ENCODE results near the gene BEND2.
"Not testable (repeated sequence)": the region's sequence is repeated elsewhere in the genome, so short reads cannot be mapped to it uniquely, and the experiment has no call there.

BEND2 gene

DNA sequence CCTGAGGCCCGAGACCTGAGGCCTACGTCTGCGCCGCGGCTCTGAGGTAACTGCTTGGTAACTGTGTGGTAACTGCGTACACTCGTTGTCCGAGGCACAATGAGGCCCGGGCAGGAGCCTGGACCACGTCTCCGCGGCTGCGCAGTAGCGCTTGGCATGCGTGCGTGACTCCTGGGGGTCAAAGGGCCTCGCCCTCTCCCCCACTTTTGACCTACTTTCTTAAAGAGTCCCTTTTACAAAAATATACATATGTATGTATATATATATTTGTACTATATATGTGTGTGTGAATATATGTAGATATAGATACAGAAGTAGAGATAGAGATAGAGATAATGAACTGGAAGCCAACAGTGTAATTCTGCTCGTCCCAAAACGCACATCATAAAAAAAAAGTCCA, at the start of gene BEND2:
BEND2 (minus strand) TSS at position 101 of the 400 bp plus-strand sequence. CDS start 136 bp downstream, outside the sequence.
- DNase-seq (ENCODE audit: low read depth in 2 of 3, low spot score in 1 of 3), result no peak

DNA sequence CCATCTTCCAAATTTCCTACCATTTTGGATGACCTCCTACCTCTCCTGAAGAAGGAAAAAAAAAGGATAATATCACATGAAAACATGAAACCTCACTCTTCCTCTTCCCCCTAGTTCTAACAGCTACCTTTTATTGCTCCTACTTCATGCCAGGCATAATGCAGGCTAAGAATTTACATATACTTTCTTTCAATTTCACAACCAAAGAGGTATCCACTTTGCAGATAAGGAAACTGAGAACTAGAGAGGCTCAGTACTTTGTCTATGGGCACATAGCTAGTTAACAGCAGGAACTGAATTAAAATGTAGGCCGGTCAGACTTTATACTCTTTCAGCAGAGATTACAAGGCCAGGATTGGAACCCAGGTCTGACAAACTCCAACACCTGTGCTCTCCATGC, 34.4 kb upstream of the BEND2 start:
- no peak for DNase-seq (ENCODE audit: low read depth in 2 of 3, low spot score in 1 of 3)

DNA sequence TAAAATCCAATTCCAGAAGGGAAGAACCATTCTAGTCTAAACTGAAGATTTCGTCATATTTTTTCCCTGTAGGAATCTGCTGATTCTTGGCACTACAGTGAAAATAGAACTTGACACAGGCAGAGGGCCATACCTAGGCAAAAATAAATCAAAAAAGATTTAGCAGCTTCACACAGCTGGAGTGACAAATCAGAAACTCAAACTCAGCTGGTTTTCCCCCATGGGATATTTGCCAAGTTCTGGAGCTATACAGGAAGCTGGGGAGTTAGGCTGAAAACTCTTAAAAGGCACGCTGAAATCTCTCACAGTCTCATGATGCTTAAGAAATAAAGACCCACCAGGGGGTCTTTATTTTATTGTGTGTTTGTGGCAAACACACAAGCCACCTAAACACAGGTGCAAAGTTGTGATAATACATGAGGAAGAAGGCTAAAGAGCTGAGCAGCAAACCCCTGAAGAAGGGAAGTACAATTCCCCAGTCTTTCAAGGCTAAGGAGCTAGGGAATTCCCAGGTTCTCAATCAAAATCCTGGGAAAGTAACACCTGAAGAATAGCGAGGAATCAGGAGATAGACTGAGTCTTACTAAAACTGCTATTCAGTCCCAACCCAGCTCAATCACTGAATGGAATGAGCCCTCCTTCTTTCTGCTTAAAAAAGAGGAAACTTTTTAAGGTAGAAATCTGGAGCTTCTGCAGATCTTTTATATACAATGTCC, 32.1 kb upstream of the BEND2 start:
- no peak for DNase-seq (ENCODE audit: low read depth in 2 of 3, low spot score in 1 of 3)

GRCh38 chrX:18229646-18230045, 9.0 kb upstream of the BEND2 start:
- not testable (repeated sequence) for DNase-seq (ENCODE audit: low read depth in 2 of 3, low spot score in 1 of 3)

GRCh38 chrX:18228069-18228468, 7.4 kb upstream of the BEND2 start:
- DNase-seq (ENCODE audit: low read depth in 2 of 3, low spot score in 1 of 3), result no peak

DNA sequence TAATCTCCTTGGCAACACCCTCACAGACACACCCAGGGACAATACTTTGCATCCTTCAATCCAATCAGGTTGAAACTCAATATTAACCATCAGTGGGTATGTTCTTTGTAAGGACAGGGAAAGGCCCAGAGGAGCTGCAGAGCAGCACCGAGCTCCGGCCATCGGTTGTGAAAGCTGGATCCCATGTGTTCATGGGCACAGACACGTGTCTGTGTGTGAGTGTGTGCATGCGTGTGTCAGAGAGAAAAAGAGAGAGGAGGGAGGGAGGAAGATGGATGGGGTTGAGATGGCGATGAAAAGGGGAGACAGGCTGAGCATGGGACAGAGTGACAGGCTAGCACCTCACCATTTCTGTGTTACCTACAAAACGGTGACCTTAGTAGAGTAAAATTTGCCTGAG, 6.8 kb upstream of the BEND2 start:
- no peak for DNase-seq (ENCODE audit: low read depth in 2 of 3, low spot score in 1 of 3)

- no peak for DNase-seq (ENCODE audit: low read depth in 2 of 3, low spot score in 1 of 3)
Measured at GRCh38 chrX:18210470-18210869, 10.2 kb downstream of the BEND2 start.

DNA sequence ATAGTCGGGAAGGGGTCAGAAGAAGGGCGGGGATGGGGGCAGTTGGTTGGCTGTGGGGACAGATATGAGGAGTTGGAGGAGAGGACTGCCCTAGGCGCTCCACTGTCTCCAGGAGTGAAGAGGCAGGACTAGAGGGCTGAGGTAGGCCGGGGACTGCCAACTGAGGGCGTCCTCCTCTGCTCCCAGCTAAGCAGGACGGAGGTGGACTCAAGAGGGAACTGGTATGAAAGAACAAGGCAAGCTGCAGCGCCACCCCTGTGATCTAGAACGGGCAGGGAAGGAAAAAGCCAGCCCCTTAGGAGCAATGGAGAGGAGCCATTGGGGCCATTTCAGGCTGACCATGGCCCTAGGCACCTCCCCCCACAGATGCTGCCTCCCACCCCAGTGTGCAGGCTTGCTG, 14.0 kb downstream of the BEND2 start:
- DNase-seq (ENCODE audit: low read depth in 2 of 3, low spot score in 1 of 3), result no peak

GRCh38 chrX:18203631-18204030, 17.1 kb downstream of the BEND2 start:
- DNase-seq (ENCODE audit: low read depth in 2 of 3, low spot score in 1 of 3), result no peak

GRCh38 chrX:18194688-18195087, 26.0 kb downstream of the BEND2 start:
- no peak for DNase-seq (ENCODE audit: low read depth in 2 of 3, low spot score in 1 of 3)

DNA sequence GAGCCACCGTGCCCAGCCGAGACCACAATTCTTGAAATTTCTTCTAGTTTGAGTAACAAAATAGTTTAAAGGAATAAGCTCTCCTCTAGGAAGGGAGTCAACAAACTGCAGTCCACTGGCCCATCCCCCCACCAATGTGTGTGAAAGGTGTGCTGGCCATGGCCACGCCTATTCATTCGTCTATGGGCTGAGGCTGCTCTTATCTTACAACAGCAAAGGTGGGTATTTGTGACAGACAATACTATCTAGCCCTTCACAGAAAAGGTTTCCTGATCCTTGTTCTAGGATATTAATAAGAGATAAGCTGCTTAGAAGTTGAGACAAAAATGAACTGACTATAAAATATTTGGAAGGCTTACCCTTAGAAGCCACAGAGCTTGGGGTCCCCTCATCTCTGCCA, 41.2 kb downstream of the BEND2 start:
- DNase-seq (ENCODE audit: low read depth in 2 of 3, low spot score in 1 of 3), result no peak

DNA sequence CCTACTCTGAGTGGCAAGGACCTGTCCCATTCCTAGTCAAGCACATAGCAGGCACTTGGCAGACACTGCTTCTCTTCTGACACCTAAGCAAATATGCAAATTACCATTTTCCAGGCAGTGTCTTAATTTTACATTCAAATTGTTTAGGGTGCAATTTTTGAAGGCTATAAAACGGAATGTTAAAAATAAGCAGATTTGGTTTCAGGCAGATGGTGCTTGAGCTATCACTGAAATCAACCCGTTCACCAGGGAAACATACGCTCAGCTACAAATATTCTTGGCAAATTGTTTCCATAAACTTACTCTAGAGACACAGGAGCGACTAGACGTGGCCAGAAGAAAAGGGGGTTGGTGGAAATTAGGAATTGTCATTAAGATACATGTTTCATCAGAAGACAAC, 45.7 kb downstream of the BEND2 start:
- DNase-seq (ENCODE audit: low read depth in 2 of 3, low spot score in 1 of 3), result no peak

DNA sequence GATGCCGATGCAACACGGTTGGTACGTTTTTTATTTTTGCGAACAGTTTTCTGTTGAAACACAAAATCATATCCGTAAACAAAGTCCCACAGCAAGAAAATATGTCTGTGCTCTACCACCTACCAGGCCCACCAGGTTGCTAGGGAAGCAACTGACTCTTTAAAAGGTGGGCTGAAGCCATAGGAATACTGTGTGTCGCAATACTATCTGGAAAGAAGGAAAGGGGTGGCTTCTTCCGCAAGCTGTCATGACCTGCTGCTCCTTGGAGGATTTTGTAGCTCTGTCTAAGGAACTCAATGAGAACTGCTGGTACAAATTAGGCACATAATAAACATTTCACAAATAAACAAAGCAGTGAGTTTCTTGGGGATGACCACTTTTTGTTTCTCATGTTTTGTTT, 46.5 kb downstream of the BEND2 start:
- no peak for DNase-seq (ENCODE audit: low read depth in 2 of 3, low spot score in 1 of 3)

DNA sequence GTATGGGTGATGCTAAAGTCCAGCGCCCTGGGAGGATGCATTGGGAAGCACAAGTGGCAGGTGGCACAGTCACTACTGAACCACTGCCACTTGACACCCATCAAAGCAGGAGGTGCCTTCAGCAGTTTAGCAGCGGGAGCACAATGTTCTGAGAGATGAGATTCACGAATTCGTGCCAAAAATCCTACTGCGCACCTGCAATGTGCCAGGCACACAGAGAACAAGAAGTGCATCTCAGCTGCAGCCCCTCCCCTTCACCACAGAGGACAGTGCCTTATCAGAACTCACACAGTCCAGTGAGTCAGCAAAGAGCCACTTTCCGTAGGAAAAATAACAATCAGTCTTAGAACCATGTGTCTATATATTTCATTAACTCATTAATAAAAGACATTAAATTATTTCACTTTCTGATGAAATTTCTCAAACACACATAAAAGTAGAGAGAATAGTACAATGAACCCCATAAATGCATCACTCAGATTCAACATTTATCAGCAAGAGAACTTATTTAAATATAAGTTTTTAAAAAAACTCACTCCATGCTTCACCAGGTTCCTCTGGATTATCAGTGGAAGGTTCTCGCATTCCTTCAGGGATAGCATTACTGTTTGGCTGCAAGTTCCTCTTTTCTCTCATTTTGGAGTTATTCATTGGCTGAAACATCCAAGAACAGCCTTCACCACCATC, 47.0 kb downstream of the BEND2 start:
- DNase-seq (ENCODE audit: low read depth in 2 of 3, low spot score in 1 of 3), result no peak

- DNase-seq (ENCODE audit: low read depth in 2 of 3, low spot score in 1 of 3), result no peak
Measured at GRCh38 chrX:18172970-18173369, 47.7 kb downstream of the BEND2 start.

- DNase-seq (ENCODE audit: low read depth in 2 of 3, low spot score in 1 of 3), result no peak
Measured at GRCh38 chrX:18170910-18171309, 49.8 kb downstream of the BEND2 start.

DNA sequence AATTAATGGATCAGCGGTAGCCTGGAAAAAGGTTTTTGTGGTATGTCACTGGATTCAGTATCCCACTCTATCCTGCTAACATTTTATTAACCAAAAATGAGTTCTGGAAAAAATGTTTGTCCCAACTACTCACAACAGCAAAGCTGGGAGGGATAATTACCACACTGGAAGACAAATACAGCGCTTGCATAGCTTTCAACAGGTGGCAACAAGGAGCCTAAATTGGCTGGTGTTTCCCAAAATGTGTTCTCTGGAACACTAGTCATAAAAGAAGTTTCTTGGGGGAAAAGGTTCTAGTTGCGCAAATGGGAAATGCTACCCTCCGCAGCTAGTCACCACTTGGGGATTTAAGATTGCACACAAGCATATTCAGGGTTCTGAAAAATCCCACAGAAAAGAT, 54.6 kb downstream of the BEND2 start:
- no peak for DNase-seq (ENCODE audit: low read depth in 2 of 3, low spot score in 1 of 3)

- DNase-seq (ENCODE audit: low read depth in 2 of 3, low spot score in 1 of 3), result no peak
Measured at GRCh38 chrX:18160369-18160768, 60.3 kb downstream of the BEND2 start.

- no peak for DNase-seq (ENCODE audit: low read depth in 2 of 3, low spot score in 1 of 3)
Measured at GRCh38 chrX:18158963-18159362, 61.7 kb downstream of the BEND2 start.

DNA sequence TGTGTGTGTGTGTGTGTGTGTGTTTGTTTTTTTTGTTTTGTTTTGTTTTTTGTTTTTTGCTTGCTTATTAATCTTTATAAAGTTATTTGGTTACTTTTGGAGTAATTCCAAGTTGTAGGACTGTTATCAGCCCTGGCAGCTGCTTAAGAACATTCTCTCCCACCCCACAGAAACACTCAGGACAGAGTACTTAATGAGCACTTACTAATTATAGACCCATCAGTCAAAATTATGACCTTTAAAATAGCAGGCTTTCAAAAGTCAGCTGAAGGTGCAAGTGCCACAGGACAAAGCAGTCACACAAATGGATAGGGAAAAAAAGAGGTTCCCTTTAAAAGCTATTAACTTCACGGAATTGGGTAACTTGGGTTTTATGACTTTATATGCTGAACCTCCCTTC, 69.0 kb downstream of the BEND2 start:
- DNase-seq (ENCODE audit: low read depth in 2 of 3, low spot score in 1 of 3), result no peak

- no peak for DNase-seq (ENCODE audit: low read depth in 2 of 3, low spot score in 1 of 3)
Measured at GRCh38 chrX:18151157-18151556, 69.5 kb downstream of the BEND2 start.

DNA sequence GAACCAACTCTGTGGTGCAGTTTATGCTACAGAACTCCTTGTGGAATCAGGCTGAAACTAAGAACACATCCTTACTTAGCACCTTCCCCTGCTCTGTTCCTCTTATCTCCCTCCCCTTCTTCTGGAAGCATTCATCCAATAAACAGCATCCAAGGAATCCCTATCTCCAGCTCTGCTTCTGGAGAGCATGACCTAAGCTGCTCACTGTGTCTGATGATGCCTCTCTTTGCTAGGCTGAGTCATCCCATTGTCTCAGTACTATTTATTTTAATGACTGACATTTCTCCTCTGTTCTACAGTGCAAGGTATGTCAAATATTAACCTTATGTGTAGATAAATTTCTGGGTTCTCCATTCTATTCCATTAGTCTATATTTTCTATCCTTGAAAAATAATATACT, 71.2 kb downstream of the BEND2 start:
- no peak for DNase-seq (ENCODE audit: low read depth in 2 of 3, low spot score in 1 of 3)

- peak in 1 of 3 donors; percentile 7 for DNase-seq (ENCODE audit: low read depth in 2 of 3, low spot score in 1 of 3)
Measured at GRCh38 chrX:18146954-18147353, 73.7 kb downstream of the BEND2 start.
